ENCODE measurements around the gene AIP. TPM values are rescaled to one million over a fixed set of nuclear protein-coding genes. Genes with fewer than 3 reads are reported as not detected.

Gene AIP
- total and polyA plus RNA-seq, 9 of the 15 experiments (the other 6 are each of a cell fraction or from before 2014, with no cell fraction given) = 5.2 to 92.5 (median 52.7) TPM

DNA sequence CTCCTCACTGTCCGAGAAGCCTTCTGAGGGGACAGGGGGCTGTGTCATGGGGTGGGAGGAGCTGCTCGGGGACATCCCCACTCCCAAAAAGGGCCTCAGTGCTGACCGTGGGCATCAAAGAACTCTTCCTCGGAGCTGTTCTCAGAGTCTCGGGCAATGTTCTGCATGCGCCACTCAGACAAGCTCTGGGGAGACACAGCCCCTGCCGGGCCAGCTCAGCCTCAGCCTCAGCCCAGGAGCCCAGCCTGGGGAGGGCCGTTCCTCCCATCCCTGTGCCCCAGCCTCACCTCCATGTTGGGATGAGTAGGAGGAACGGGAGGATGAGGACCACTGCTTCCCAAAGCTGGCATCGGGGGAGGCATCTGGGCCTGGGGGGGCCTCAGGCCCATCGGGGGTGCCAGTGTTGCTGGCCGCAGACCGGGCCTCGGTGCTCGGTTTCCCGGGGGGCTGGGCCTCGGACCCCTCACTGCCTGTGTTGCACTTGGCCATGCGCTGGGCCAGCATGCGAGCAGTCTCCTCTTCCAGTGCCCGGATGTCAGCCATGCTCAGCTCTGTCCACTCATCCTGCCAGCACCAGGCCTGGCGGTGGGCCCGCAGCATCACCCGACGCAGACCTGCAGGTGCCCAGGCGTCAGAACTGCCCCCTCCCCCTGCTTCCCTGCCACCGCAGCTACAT is 17.1 kb downstream of the AIP start:
- 91% methylated on average over 21 of the region's 26 CpGs for WGBS (ENCODE audit: insufficient coverage, low coverage, missing lambda C conversion rate)
- in situ Hi-C loops (cut with MboI) (no loop called here), intact Hi-C loops (cut with micrococcal nuclease) (no loop called here)
- no peak overlapping the region for H3K4me3 ChIP-seq
- H3K9me1 ChIP-seq (ENCODE audit: control insufficient read depth, insufficient read depth, low read length) = peaks cover 6% of the 10 kb centered on the region
- TF ChIP-seq POLR2G (IDR thresholded peaks at IDR 0.05; ENCODE audit: low read depth, low read length) (peak; percentile 45), JUND (IDR thresholded peaks at IDR 0.05; ENCODE audit: borderline replicate concordance, low read depth, low read length) (no peak), JUND (tag; IDR thresholded peaks at IDR 0.05; ENCODE audit: borderline replicate concordance, low read depth, low read length) (no peak)
- no peak for FAIRE-seq
- no peak overlapping the region for H2AFZ ChIP-seq (ENCODE audit: low read depth, low read length)
- H4K20me1 ChIP-seq (replicated peaks; ENCODE audit: control insufficient read depth, insufficient read depth, low read length) = no peaks in the 10 kb centered on the region
- H3K9ac ChIP-seq (ENCODE audit: insufficient read depth in 1 of 2, low read depth in 2 of 2, low read length in 2 of 2) = peak overlapping the region in 1 of 2 experiments; percentile 26; a peak in 1 of 4 replicates
- peaks cover 13% of the 10 kb centered on the region; the same call in 2 of the 3 replicates for H3K79me2 ChIP-seq (ENCODE audit: control insufficient read depth, insufficient read depth, low read length)
- ChIA-PET CTCF (ENCODE audit: low intra/inter-chr PET ratio) (no interaction called here), POLR2A (interaction anchor here (1.5 kb wide), 1 partner anchor 10 kb away, joined by 9 read pairs; no protein-coding TSS in a partner anchor)
- no TSS peak for BruUV-seq (replicated peaks)
- ATAC-seq = no peak
- peaks cover 75% of the 10 kb centered on the region; the same call in 2 of the 3 replicates for H3K36me3 ChIP-seq (ENCODE audit: control insufficient read depth, insufficient read depth, low read length)
- no peak for DNase-seq (ENCODE audit: extremely low read depth in 1 of 4, low spot score in 3 of 4)
- H3K27me3 ChIP-seq (ENCODE audit: control insufficient read depth in 2 of 2, insufficient read depth in 2 of 2, low read length in 2 of 2) = no peaks in the 10 kb centered on the region
- H3K4me2 ChIP-seq (ENCODE audit: insufficient read depth, low read length) = no peak overlapping the region
- H3K4me1 ChIP-seq (replicated peaks in 1 of 2; ENCODE audit: control insufficient read depth in 2 of 2, insufficient read depth in 2 of 2, low read length in 2 of 2) = peaks cover 4 to 64% of the 10 kb centered on the region in 2 experiments; a peak in 2 of 5 replicates
- H3K9me3 ChIP-seq (replicated peaks; ENCODE audit: control insufficient read depth, insufficient read depth, low read depth, low read length) = no peaks in the 10 kb centered on the region
- no peak overlapping the region for H3K27ac ChIP-seq (ENCODE audit: extremely low read depth, low read depth, low read length)

DNA sequence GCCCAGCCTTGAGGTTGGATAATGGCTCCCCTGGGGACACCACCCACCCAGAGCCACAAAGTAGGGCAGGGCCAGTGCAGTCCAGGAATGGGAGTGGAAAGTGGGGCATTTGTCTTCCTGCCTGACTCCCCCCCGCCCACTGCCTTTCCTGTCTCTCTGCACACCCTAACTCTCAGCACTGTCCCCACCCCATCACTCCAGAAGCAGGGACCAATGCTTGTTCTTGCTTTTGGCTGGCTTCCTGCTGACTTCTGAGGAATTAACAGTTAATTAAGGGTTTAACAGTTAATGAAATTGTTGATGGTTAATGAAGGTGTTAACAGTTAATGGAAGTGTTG is 17.6 kb downstream of the AIP start:
- POLR2A ChIA-PET = interaction anchor here (1.7 kb wide), 1 partner anchor 8 kb away, joined by 5 read pairs; no protein-coding TSS in a partner anchor
- Histone ChIP-seq H3K79me2 (ENCODE audit: control insufficient read depth, insufficient read depth, low read length) (peaks cover 13% of the 10 kb centered on the region; the same call in 2 of the 3 replicates), H3K9me1 (ENCODE audit: control insufficient read depth, insufficient read depth, low read length) (peaks cover 6% of the 10 kb centered on the region), H3K4me2 (ENCODE audit: insufficient read depth, low read length) (no peak overlapping the region), H3K9me3 (replicated peaks; ENCODE audit: control insufficient read depth, insufficient read depth, low read depth, low read length) (no peaks in the 10 kb centered on the region), H3K36me3 (ENCODE audit: control insufficient read depth, insufficient read depth, low read length) (peaks cover 70% of the 10 kb centered on the region; the same call in 2 of the 3 replicates), H3K9ac (ENCODE audit: insufficient read depth in 1 of 2, low read depth in 2 of 2, low read length in 2 of 2) (no peak overlapping the region), H4K20me1 (replicated peaks; ENCODE audit: control insufficient read depth, insufficient read depth, low read length) (no peaks in the 10 kb centered on the region), H3K27ac (ENCODE audit: extremely low read depth, low read depth, low read length) (no peak overlapping the region), H3K4me3 (no peak overlapping the region), H3K4me1 (replicated peaks in 1 of 2; ENCODE audit: control insufficient read depth in 2 of 2, insufficient read depth in 2 of 2, low read length in 2 of 2) (peaks cover 5 to 64% of the 10 kb centered on the region in 2 experiments), H3K27me3 (ENCODE audit: control insufficient read depth in 2 of 2, insufficient read depth in 2 of 2, low read length in 2 of 2) (no peaks in the 10 kb centered on the region), H2AFZ (ENCODE audit: low read depth, low read length) (no peak overlapping the region)
- FAIRE-seq = no peak
- no TSS peak for BruUV-seq (replicated peaks)
- in situ Hi-C loops (cut with MboI) (no loop called here), intact Hi-C loops (cut with micrococcal nuclease) (no loop called here)
- DNase-seq (ENCODE audit: extremely low read depth in 1 of 4, low spot score in 3 of 4) = no peak
- CTCF ChIA-PET (ENCODE audit: low intra/inter-chr PET ratio) = no interaction called here
- no peak for ATAC-seq
- 100% methylated on average over 1 of the region's 1 CpG for WGBS (ENCODE audit: insufficient coverage, low coverage, missing lambda C conversion rate)
- no peak for TF ChIP-seq KDM1A (IDR thresholded peaks at IDR 0.05)
- TF ChIP-seq CBX5 (IDR thresholded peaks at IDR 0.05; ENCODE audit: borderline replicate concordance, low read depth) = no peak
- no peak for TF ChIP-seq CXXC5 (CRISPR knock-in tag; IDR thresholded peaks at IDR 0.05)
- TF ChIP-seq MTF1 (CRISPR knock-in tag; IDR thresholded peaks at IDR 0.05; ENCODE audit: borderline replicate concordance) = no peak
- TF ChIP-seq, protein P1, sequence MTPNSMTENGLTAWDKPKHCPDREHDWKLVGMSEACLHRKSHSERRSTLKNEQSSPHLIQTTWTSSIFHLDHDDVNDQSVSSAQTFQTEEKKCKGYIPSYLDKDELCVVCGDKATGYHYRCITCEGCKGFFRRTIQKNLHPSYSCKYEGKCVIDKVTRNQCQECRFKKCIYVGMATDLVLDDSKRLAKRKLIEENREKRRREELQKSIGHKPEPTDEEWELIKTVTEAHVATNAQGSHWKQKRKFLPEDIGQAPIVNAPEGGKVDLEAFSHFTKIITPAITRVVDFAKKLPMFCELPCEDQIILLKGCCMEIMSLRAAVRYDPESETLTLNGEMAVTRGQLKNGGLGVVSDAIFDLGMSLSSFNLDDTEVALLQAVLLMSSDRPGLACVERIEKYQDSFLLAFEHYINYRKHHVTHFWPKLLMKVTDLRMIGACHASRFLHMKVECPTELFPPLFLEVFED (CRISPR knock-in tag; conservative IDR thresholded peaks at IDR 0.05) = no peak
- TF ChIP-seq POLR2AphosphoS5 (IDR thresholded peaks at IDR 0.05; ENCODE audit: control insufficient read depth, insufficient read depth, low read depth, low read length) = no peak
- TF ChIP-seq ZBTB12 (CRISPR knock-in tag; IDR thresholded peaks at IDR 0.05) = no peak
- no peak for TF ChIP-seq CREM (IDR thresholded peaks at IDR 0.05; ENCODE audit: low read depth)
- TF ChIP-seq IFI16 (CRISPR knock-in tag; IDR thresholded peaks at IDR 0.05) = no peak
- TF ChIP-seq DDX20 (tag; IDR thresholded peaks at IDR 0.05; ENCODE audit: low read depth) = no peak
- TF ChIP-seq HDGF (IDR thresholded peaks at IDR 0.05) = no peak
- no peak for TF ChIP-seq BACH1 (tag; IDR thresholded peaks at IDR 0.05)

Measured in K562 (cell line).